OCI-LY1 (cell line): ENCODE measurements around the gene ACAA2.

Source experiments
- H2AFZ ChIP-seq: fragments of 200-600 bp; sonication (generic), shearing (Covaris generic); 2 replicates; pipeline ENCODE4 v1.6.0; 2014; ENCODE audit warnings: antibody characterized with exemption, mild to moderate bottlenecking, low read length
- H3F3A ChIP-seq: fragments of 200-600 bp; sonication (generic), shearing (Covaris generic); 2 replicates; pipeline ENCODE4 v1.6.0; 2014; ENCODE audit warnings: mild to moderate bottlenecking, antibody characterized with exemption, low read length, moderate library complexity; ENCODE audit not compliant: insufficient read depth
- H3K27ac ChIP-seq: fragments of 200-600 bp; sonication (generic); 2 replicates; pipeline ENCODE4 v1.5.1; 2014; ENCODE audit warnings: low read length, mixed run types, mild to moderate bottlenecking, low read depth; ENCODE audit not compliant: poor library complexity, severe bottlenecking
- H3K27me3 ChIP-seq: fragments of 200-600 bp; sonication (generic); 2 replicates; pipeline ENCODE4 v1.6.0; 2014; ENCODE audit warnings: antibody characterized with exemption, mild to moderate bottlenecking, low read length, moderate library complexity; ENCODE audit not compliant: insufficient read depth
- H3K36me3 ChIP-seq: fragments of 200-600 bp; sonication (generic); 2 replicates; pipeline ENCODE4 v1.6.1; 2014; ENCODE audit warnings: mild to moderate bottlenecking, antibody characterized with exemption, low read length, moderate library complexity, mixed read lengths; ENCODE audit not compliant: insufficient read depth
- H3K4me1 ChIP-seq: fragments of 200-600 bp; sonication (generic); 2 replicates; pipeline ENCODE4 v1.5.1; 2014; ENCODE audit warnings: mild to moderate bottlenecking, low read length, moderate library complexity; ENCODE audit not compliant: insufficient read depth, severe bottlenecking
- H3K4me2 ChIP-seq: fragments of 200-600 bp; sonication (generic), shearing (Covaris generic); 2 replicates; pipeline ENCODE4 v1.6.1; 2014; ENCODE audit warnings: low read length
- H3K4me3 ChIP-seq: fragments of 200-600 bp; sonication (generic); 2 replicates; pipeline ENCODE4 v1.5.1; 2014; ENCODE audit warnings: low read length, low read depth, mild to moderate bottlenecking, mixed read lengths; ENCODE audit not compliant: poor library complexity, severe bottlenecking
- H3K79me2 ChIP-seq: fragments of 200-600 bp; shearing (Covaris generic); 2 replicates; pipeline ENCODE4 v1.6.1; 2016; ENCODE audit warnings: mixed run types, low read length, mixed read lengths; ENCODE audit not compliant: insufficient read depth
- H3K9ac ChIP-seq: fragments of 200-600 bp; sonication (generic), shearing (Covaris generic); 2 replicates; pipeline ENCODE4 v1.6.1; 2014; ENCODE audit warnings: mild to moderate bottlenecking, low read length, mixed read lengths
- H3K9me2 ChIP-seq: fragments of 200-600 bp; sonication (generic), shearing (Covaris generic); 2 replicates; pipeline ENCODE4 v1.6.1; 2014; ENCODE audit warnings: low read depth, mild to moderate bottlenecking, low read length, mixed read lengths
- H3K9me3 ChIP-seq: fragments of 200-600 bp; shearing (Covaris generic); 2 replicates; pipeline ENCODE4 v1.6.1; 2014; ENCODE audit warnings: low read length, mixed read lengths
- H4K20me1 ChIP-seq: fragments of 200-600 bp; sonication (generic), shearing (Covaris generic); 2 replicates; pipeline ENCODE4 v1.6.0; 2016; ENCODE audit warnings: mild to moderate bottlenecking, low read length; ENCODE audit not compliant: insufficient read depth
- CTCF ChIP-seq: fragments of 200-600 bp; sonication (generic), shearing (Covaris generic); IDR thresholded peaks from 2 replicates; pipeline ENCODE4 v1.5.1; 2017; ENCODE audit warnings: mild to moderate bottlenecking, antibody characterized with exemption, low read length, moderate library complexity, mixed read lengths
- EZH2 ChIP-seq: fragments of 200-600 bp; sonication (generic), shearing (Covaris generic); IDR thresholded peaks from 2 replicates; pipeline ENCODE4 v1.8.0; 2017; ENCODE audit warnings: borderline replicate concordance, mixed run types, mild to moderate bottlenecking, antibody characterized with exemption, low read length, moderate library complexity, mixed read lengths

ACAA2 gene

DNA sequence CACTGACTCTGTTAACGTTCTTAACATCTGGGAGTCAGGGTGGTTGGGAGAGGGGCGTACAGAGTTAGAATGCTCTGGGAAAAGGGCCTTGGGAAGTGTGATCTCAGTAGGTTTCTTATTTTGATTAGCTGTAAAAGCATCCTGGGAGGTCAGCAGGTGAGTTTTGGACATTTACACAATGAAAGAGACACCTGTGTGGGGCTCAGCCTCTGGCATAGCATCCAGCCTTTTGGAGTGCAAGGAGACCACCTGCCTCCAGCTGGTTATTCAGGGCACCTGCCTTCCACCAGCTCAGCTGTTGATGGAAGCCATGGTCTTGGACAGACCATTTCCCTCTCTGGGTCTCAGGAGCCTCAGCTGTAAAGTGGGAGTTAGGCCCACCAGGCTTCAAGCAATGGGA is 49.7 kb downstream of the ACAA2 start:
- Histone ChIP-seq H3K79me2 (no peaks in the 10 kb centered on the region), H3K27ac (no peak overlapping the region), H3K27me3 (no peaks in the 10 kb centered on the region), H3F3A (no peaks in the 10 kb centered on the region), H3K9me2 (no peaks in the 10 kb centered on the region), H3K36me3 (no peaks in the 10 kb centered on the region), H4K20me1 (no peaks in the 10 kb centered on the region), H3K4me3 (no peak overlapping the region), H3K9me3 (no peaks in the 10 kb centered on the region), H3K4me2 (no peak overlapping the region), H3K4me1 (no peaks in the 10 kb centered on the region), H2AFZ (no peak overlapping the region), H3K9ac (no peak overlapping the region)
- TF ChIP-seq CTCF (no peak), EZH2 (no peak)

DNA sequence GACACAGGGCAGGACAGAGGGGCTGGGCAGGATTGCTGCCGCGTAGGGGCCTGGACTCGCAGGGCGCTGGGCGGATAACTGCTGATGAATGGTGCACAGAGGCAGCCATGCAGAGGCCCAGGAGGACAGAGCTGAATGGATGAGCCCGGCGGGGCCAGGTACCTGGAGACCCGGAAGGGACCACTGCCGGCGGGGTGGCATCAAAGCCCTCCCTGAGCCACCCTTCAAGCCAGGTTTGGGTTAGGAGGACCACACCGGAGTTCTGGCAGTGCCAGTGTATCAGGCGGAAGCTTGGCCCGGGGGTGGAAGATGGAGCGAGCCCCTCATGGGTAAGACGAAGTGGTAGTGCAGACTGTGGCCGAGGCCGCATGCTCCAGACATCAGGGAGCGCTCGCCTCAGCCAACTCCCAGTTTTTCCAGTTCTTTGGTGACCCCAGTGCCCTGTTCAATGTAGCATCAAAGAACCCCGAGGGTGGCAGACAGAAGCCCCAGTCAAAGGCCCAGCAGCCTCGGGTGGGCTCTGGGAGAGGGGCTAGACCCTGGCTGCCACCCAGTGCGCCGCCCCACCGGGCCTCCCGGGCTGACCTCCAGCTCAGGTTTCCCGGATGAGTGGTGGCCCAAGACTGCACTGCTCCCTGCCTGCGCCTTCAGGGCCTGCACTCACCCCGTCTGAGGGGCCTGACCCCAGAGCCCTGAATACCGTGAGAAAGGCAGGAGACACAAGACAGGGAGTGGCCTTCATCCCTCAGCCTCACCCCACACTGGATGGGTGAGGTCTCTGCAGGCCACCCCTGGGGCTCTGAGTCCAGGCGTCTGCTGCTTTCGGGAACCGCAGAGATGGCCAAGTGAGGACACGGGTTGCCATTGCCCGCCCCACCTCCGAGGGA is 50.9 kb downstream of the ACAA2 start:
- Histone ChIP-seq H3K36me3 (no peaks in the 10 kb centered on the region), H2AFZ (no peak overlapping the region), H3K9ac (no peak overlapping the region), H3K9me2 (no peaks in the 10 kb centered on the region), H3K4me1 (no peaks in the 10 kb centered on the region), H3K79me2 (no peaks in the 10 kb centered on the region), H3K27ac (no peak overlapping the region), H3F3A (no peaks in the 10 kb centered on the region), H3K27me3 (no peaks in the 10 kb centered on the region), H3K4me3 (no peak overlapping the region), H3K4me2 (no peak overlapping the region), H4K20me1 (no peaks in the 10 kb centered on the region), H3K9me3 (no peaks in the 10 kb centered on the region)
- no peak for TF ChIP-seq EZH2
- TF ChIP-seq CTCF: no peak

GRCh38 chr18:49761771-49762170 is 51.6 kb downstream of the ACAA2 start:
- no peaks in the 10 kb centered on the region for H3K79me2 ChIP-seq
- H3K4me2 ChIP-seq: no peak overlapping the region
- no peak overlapping the region for H3K4me3 ChIP-seq
- H4K20me1 ChIP-seq: no peaks in the 10 kb centered on the region
- no peaks in the 10 kb centered on the region for H3F3A ChIP-seq
- H3K9me3 ChIP-seq: no peaks in the 10 kb centered on the region
- no peak overlapping the region for H3K9ac ChIP-seq
- no peak overlapping the region for H2AFZ ChIP-seq
- no peaks in the 10 kb centered on the region for H3K4me1 ChIP-seq
- TF ChIP-seq CTCF (no peak), EZH2 (no peak)
- no peaks in the 10 kb centered on the region for H3K9me2 ChIP-seq
- no peaks in the 10 kb centered on the region for H3K27me3 ChIP-seq
- H3K36me3 ChIP-seq: no peaks in the 10 kb centered on the region
- no peak overlapping the region for H3K27ac ChIP-seq
